NCI-H226 (cell line): ENCODE measurements around the gene AKAP5.

Source experiments
- DNase-seq: peaks from one replicate; pipeline ENCODE4 v3.0.0-alpha.2; 2015

The AKAP5 gene

GRCh38 chr14:64465191-64465822, at the start of gene AKAP5:
AKAP5 (plus strand) TSS chr14:64465499; CDS start chr14:64468395, 2,896 bp downstream.
- DNase-seq: peak; percentile 17

GRCh38 chr14:64416348-64416932, 48.9 kb upstream of the AKAP5 start:
- no peak for DNase-seq

- DNase-seq: no peak
Measured at GRCh38 chr14:64417055-64417770, 48.1 kb upstream of the AKAP5 start.

GRCh38 chr14:64417771-64418125, 47.6 kb upstream of the AKAP5 start:
- no peak for DNase-seq

GRCh38 chr14:64419003-64419402, 46.3 kb upstream of the AKAP5 start:
- no peak for DNase-seq

GRCh38 chr14:64421166-64421565, 44.1 kb upstream of the AKAP5 start:
- peak; percentile 83 for DNase-seq

GRCh38 chr14:64422005-64422404, 43.3 kb upstream of the AKAP5 start:
- no peak for DNase-seq

- DNase-seq: no peak
Measured at GRCh38 chr14:64422756-64423155, 42.5 kb upstream of the AKAP5 start.

- DNase-seq: peak; percentile 23
Measured at GRCh38 chr14:64423987-64424386, 41.3 kb upstream of the AKAP5 start.

GRCh38 chr14:64434528-64434927, 30.8 kb upstream of the AKAP5 start:
- DNase-seq: peak; percentile 51

- peak; percentile 75 for DNase-seq
Measured at GRCh38 chr14:64438181-64438841, 27.0 kb upstream of the AKAP5 start.

- no peak for DNase-seq
Measured at GRCh38 chr14:64439141-64439540, 26.2 kb upstream of the AKAP5 start.

GRCh38 chr14:64440494-64440893, 24.8 kb upstream of the AKAP5 start:
- no peak for DNase-seq

GRCh38 chr14:64442300-64442988, 22.9 kb upstream of the AKAP5 start:
- no peak for DNase-seq

- no peak for DNase-seq
Measured at GRCh38 chr14:64444140-64444539, 21.2 kb upstream of the AKAP5 start.

- peak; percentile 65 for DNase-seq
Measured at GRCh38 chr14:64444984-64445845, 20.1 kb upstream of the AKAP5 start.

GRCh38 chr14:64447876-64448670, 17.2 kb upstream of the AKAP5 start:
- DNase-seq: no peak

GRCh38 chr14:64450255-64450654, 15.0 kb upstream of the AKAP5 start:
- no peak for DNase-seq

GRCh38 chr14:64454671-64455070, 10.6 kb upstream of the AKAP5 start:
- DNase-seq: no peak

GRCh38 chr14:64459405-64460136, 5.7 kb upstream of the AKAP5 start:
- DNase-seq: no peak

- no peak for DNase-seq
Measured at GRCh38 chr14:64461221-64461620, 4.1 kb upstream of the AKAP5 start.
